ENCODE measurements around the gene PCBP3.
"Not testable (repeated sequence)": the region's sequence is repeated elsewhere in the genome, so short reads cannot be mapped to it uniquely, and the experiment has no call there.

PCBP3 gene

DNA sequence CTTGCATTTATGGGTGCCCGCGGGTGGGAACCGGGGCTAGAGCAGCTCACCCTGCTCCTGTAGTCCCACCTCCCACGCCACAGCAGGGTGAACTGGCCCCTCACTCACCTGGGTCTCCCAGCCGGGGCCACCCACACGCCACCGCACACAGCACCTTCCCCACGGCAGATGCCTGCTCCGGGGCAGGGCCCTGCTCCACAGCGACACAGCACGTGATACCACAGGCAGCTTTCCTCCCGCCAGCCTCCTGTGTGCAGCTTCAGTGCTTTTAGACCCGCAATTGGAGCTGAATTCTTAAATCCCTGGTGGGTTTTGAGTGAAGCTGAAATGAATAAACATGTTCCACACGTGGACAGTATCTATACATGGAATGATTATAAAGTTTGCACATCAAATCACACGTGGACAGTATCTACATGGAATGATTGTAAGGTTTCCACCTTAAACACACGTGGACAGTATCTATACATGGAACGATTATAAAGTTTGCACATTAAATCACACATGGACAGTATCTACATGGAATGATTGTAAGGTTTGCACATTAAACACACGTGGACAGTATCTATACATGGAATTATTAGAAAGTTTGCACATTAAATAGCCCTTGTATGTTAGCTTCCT, 245.0 kb downstream of the PCBP3 start:
- in situ Hi-C loops (cut with MboI; ENCODE audit: low pct_unique_long_range_greater_than_20kb, low sequenced_read_pairs): no loop called here

DNA sequence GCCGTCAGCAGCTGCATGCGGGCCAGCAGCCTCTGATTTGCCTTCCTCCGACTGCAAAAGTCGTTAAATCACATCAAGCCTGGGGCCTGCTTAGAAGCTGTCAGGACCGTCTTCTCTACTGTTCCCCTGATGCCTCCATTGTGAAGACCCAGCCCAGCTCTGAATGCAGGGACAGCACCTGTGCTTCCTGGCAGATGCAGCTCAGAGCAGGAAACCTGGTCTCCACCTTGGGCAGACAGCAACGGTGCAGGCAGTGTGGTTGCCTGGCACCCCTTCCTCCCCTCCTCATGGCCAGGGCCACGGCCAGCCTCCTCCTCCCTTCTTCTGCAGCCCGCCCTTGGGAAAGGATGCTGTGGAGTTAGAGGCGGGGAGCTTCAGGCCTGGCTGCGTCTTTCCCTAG, 245.7 kb downstream of the PCBP3 start:
- in situ Hi-C loops (cut with MboI; ENCODE audit: low pct_unique_long_range_greater_than_20kb, low sequenced_read_pairs): no loop called here
- DNase-seq: no peak

More for the DNA sequence above, 245.0 kb downstream of the PCBP3 start:
- no peak for DNase-seq

DNA sequence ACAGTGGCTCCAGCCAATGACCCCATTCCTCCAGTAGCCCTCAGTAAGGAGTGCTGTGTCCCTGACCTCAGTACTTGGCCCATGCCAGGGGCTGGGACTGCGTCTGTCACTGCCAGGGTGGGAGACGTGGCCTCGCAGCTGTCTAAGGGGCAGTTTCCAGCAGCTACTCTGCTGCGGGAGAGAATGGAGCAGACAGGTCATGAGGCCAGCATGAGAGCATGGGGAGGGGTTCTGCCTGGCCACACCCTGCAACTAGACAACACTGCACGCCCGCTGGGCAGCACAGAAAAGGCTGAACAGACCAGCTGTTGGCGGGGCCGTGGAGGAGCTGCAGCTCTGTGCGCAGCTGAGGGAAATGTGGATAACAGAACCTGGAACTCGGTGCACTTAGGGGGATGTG, 246.4 kb downstream of the PCBP3 start:
- in situ Hi-C loops (cut with MboI; ENCODE audit: low pct_unique_long_range_greater_than_20kb, low sequenced_read_pairs): no loop called here
- no peak for DNase-seq

DNA sequence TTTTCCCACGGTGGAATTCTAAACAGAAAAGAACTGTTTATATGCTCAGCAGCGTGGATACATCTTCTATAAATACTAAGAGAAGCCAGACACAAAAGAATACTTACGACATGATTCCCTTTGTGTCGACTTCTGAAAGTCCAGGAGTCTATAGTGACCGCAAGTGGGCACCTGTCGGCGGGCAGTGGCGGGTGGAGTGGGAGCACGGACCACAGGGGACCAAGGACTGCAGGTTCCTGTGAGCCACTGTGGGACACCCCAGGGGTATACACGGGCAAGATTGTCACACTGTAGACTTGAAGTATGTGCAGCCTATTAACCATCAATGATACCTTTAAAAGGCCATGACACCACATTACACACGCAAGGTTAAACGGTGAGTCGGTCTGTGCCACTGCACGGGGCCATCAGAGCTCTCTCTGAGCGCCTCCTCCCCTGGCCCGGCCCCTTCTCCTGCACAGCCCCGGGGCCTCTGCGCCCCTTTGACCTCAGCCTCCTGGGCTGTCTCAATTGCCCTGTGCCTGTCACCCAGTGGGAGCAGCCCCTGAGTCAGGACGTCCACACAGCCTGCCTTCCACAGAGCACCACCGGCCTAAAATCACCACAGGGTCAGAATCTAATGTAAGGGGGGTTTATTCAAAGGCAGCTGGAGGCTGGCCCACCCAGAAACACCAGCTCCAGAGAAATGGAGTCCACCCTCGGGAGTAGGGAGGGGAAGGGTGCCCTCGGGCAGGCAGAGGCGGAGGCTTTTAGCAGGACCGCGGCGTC, 248.0 kb downstream of the PCBP3 start:
- in situ Hi-C loops (cut with MboI; ENCODE audit: low pct_unique_long_range_greater_than_20kb, low sequenced_read_pairs): no loop called here
- DNase-seq: no peak

DNA sequence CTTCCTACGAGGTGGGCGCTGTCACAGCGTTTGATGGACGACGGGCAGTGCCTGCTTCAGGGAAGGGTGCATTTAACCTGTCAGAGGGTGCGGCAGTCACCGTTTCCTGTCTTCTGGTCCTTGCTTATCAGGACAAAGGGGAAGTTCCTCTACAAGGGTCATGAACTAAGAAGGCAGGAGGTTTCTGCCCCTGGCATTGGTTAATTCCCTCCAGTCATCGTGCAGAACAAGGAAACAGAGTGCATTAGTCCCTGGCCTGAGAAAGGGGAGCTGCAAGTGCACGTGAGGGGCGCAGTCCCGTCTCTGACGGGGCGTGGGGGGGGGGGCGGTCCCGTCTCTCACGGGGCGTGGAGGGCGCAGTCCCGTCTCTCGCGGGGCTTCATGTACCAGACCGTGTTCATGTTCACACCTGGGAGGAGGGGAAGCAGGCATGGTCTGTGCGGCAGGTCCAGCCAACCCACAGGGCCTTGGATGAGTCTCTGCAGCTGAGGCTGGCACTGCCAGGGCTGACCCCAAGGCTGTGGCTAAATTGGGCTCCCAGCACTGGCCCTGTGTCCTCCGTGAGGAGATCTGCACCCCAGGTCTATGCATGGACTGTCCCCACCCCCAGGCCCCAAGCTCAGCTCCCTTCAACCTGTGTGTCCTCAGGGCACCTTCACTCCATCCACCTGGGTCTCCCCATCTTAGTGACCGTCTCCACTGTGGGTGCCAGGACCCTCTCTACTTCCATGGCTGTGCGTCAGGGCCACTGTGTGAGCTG, 248.8 kb downstream of the PCBP3 start:
- DNase-seq: peak; percentile 56
- in situ Hi-C loops (cut with MboI; ENCODE audit: low pct_unique_long_range_greater_than_20kb, low sequenced_read_pairs): no loop called here

DNA sequence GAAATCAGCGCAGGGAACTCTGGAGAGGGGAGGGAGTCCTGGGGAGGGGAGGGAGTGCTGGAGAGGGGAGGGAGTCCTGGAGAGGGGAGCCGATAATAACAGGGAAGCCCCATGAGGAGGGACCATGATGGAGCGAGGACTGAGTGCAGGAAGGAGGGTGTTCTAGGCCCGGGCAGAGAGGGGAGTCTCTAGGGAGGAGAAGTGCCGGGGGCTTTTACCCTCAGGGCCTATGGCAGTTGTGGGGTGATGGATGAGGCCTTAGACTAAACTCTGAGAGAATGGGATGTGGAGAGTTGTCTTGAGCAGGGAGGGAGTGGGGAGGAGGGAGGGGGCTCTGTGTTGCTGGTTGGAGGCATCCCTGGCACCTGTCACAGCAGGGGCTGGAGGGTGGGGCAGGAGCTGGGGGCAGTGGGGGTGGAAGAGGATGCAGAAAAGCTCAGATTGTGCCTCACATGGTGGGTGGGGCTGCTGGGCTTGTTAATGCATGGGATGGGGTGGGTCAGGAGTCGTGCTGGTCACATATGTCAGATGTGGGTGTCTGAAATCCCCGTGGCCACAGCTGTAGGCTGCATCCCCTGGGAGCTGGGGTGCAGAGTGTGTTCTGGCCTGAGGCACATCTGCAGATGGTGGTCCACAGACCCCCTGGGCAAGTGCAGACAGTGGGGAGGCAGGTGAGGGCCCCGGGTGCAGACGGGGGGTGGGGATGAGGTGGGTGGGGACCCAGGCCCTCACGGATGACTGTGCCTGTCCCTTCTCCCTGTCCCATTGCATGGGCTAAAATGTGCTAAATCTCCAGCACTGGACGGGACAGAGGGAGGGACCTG, 249.6 kb downstream of the PCBP3 start:
- DNase-seq: no peak
- in situ Hi-C loops (cut with MboI; ENCODE audit: low pct_unique_long_range_greater_than_20kb, low sequenced_read_pairs): no loop called here

DNA sequence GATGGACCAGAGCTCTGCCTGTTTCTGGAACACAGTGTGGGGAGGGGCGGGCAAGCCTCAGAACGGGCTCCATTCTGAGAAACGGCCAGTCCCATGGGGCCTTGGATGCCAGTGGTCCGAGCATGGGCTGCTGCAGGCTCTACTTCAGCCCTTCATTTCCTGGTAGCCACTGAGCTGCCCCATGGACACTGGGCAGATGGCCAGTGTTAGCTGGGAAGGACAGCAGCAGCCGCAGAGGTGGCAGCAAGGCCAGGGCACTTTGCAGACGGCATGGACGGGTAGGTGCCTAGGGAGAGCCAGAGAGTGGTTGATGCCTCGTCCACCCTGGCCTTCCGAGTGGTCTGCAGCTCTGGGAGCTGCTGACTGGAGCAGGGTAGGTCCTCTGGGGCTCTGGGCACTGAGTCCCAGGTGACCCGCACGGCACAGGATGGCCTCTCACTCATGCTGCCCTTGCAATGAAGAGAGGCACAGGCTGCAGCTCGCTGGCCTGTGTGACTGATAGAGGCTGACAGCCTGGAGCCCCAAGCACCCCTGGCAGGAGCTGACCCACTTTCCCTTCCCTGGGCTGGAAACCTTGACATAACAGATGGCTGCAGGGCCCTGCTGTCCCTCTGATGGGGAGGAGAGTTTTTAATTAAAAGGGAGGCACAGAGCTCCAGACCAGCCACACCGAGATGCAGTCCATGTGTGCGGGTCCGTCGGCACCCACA, 250.4 kb downstream of the PCBP3 start:
- DNase-seq: no peak
- in situ Hi-C loops (cut with MboI; ENCODE audit: low pct_unique_long_range_greater_than_20kb, low sequenced_read_pairs): no loop called here

DNA sequence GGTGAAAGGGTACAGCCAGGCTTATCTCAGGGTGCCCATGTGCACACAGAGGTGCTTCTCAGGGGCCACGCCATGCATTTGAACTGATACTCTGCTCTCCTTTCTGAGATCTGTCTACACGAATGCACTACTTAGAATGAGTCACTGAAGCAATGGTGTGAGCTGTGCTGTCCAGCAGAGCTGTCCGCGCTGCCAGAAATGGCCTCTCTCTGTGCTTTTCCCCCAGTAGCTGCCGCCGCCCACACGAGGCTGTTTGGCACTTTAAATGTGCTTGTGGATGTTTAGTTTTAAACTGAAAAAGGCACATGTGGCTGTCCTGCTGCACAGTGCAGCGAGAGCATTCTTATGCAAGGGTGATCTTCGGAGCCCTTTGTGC, 250.9 kb downstream of the PCBP3 start:
- no peak for DNase-seq
- in situ Hi-C loops (cut with MboI; ENCODE audit: low pct_unique_long_range_greater_than_20kb, low sequenced_read_pairs): no loop called here

DNA sequence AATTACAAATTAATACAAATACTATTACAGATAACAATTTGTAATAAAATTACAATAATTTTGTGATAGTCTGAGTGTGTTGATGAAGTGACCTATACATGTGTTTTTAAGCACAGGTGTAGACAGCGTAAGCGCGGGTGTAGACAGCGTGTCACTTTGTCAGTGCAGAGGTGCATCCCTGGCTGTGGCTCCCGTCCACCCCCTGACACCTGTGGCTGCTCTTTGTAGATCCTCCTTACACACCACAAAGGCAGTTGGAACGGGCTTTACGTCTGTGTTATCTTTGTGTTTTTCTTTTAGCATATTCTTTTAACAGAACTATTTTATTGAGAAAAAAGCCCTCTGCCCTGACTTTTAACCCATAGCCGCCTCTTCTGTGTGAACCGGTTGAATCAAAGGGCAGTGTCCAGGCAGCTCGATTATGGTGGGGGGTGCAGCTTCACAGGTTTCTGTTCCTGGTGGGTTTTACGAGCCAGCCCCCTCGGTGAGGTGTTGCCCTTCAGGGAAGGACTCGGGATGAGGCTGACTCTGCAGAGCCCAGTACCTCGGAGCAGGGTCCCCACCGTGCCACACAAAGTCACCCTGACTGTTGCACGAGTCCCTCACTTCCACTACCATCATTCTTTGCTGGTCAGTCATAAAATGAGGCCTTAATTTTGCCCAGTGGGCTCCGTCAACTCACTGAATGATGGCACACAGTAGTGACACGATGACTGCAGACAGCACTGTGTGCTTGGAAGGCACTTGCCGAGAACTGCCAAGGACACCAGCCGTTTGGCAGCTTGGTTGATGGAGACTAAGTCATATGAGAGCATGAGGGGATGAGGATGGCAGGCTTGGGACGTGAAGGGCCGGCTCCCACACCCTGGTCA, 251.6 kb downstream of the PCBP3 start:
- in situ Hi-C loops (cut with MboI; ENCODE audit: low pct_unique_long_range_greater_than_20kb, low sequenced_read_pairs): no loop called here
- no peak for DNase-seq

DNA sequence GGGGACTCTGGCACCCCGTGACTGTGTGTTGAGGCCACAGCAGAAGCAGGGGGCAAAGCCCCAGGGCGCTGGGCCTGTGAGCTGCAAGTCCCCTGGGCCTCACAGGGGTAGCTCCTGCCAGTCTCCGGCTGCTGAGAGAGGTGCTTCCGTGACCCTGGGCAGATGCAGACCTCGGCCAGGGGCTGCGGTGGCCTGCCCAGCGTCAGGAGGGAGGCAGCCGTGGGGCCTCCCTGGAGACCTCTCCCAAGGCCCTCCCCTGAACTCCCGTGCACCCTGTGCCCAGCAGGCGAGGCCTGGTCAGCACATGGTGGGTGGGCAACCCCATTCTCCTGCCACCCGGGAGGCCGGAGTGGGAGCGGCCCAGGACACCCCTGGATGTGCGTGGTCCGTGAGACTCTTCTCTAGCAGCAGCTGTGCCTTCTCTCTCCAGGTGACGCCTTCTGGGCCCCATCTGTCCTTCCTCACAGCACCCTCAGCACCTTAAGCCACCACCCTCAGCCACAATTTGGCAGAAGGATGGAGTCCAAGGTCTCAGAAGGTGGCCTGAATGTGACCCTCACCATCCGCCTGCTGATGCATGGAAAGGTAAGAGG, 252.3 kb downstream of the PCBP3 start:
- no peak for DNase-seq
- in situ Hi-C loops (cut with MboI; ENCODE audit: low pct_unique_long_range_greater_than_20kb, low sequenced_read_pairs): no loop called here

DNA sequence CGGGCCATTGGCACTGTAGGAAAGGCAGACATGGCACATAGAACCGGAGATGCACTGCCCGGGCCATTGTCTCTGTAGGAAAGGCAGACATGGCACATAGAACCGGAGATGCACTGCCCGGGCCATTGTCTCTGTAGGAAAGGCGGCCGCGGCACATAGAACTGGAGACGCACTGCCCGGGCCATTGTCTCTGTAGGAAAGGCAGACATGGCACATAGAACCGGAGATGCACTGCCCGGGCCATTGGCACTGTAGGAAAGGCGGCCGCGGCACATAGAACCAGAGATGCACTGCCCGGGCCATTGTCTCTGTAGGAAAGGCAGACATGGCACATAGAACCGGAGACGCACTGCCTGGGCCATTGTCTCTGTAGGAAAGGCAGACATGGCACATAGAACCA, 252.9 kb downstream of the PCBP3 start:
- DNase-seq; in situ Hi-C loops (cut with MboI; ENCODE audit: low pct_unique_long_range_greater_than_20kb, low sequenced_read_pairs): not testable (repeated sequence)

DNA sequence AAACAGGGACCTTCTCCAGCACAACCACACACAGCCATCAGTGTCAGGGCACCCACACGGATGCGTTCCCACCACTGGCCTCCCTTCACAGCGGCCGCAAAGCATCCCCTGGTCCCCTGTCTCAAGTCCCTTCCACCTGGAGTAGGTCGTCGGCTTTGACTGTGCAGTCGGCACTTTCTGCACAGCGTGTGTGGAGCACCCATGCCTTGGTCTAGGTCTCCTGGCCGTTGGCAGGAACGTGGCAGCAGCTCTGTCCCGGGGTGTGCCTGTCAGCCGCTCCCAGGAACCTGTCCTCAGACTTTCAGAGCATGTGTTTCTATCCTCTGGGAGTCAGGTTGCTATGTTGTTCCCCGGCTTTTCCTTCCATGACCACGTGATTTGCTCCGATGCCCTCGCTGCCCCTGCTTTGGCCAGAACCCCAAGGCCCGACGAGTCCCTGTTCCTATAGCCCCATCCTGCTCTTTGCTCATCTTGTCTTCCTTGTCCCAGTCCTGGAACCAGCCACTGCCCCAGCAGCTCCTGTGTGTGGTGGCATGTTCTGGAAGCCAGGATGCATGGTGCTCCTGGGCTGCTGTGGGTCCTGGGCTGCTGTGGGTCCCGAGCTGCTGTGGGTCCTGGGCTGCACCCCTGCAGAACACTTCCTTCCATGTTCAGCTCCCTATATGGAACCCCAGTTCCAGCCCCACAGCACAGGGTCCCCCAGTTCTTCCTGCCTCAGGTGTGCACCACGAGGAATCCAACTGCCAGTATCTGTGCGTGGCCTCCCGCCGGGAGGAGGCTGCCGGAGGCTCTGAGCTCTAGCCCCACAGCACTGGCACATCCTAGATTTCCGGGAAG, 253.9 kb downstream of the PCBP3 start:
- in situ Hi-C loops (cut with MboI; ENCODE audit: low pct_unique_long_range_greater_than_20kb, low sequenced_read_pairs): no loop called here
- no peak for DNase-seq

DNA sequence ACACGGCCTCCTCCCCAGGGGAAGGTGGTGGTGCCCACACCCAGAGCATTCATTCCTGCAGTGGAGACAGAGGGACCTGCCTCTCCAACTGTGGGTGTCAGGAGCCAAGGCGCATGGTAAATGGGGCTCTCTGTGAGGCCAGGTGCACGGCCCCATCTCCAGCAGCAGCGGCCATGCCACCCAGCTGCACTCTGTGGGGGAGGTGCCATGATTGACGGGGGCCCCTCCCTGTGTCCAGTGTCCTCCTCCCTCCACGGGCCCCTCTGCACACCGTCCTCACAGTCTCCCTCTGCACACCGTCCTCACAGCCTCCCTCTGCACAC, 254.5 kb downstream of the PCBP3 start:
- in situ Hi-C loops (cut with MboI; ENCODE audit: low pct_unique_long_range_greater_than_20kb, low sequenced_read_pairs): no loop called here

DNA sequence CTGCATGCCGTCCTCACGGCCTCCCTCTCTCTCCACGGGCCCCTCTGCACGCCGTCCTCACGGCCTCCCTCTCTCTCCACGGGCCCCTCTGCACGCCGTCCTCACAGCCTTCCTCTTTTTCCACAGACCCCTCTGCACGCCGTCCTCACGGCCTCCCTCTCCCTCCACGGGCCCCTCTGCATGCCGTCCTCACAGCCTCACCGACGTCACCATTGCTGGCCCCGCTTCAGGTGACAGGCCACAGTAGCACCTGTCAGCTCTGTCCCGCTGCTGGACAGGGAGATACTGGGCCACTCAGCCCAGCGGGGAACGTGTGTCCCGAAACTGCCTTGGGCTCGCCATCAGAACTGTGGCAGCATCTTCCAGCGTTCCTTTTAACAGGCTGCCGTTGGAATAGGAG, 255.3 kb downstream of the PCBP3 start:
- DNase-seq: no peak
- in situ Hi-C loops (cut with MboI; ENCODE audit: low pct_unique_long_range_greater_than_20kb, low sequenced_read_pairs): no loop called here

More for the DNA sequence above, 254.5 kb downstream of the PCBP3 start:
- no peak for DNase-seq

DNA sequence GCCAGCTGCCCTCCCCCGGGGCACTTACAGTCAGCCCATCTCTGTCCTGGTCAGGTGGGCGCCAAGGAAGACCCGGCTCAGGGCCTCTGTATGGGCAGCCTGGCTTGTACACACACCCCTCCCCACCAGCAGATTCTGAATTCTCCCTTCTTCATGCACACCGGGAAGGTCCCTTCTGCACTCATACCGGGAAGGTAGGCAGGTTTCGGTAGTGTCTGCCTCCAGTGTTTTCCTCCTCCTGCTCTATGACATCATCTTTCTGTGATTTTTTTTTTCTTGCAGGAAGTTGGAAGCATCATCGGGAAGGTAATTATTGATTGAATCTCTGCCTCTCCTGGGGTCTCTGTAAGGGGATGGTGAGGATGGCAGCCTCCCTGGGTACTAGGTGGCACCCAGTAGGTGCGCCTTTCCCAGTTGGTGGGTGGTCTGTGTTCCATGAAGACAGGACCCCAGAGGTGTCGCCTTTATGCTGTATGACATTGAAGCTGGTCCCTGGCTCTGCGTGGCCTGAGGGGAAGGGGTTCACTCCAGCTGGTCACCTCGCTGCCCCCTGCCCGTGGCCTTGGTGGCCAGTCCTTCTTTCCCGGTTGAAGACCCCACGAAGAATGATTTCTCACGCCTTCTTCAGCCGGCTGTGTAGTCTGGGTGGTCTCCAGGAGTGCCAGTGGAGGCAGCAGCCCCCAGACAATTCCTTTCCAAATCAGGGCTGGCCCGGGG, 255.9 kb downstream of the PCBP3 start:
- DNase-seq: no peak
- in situ Hi-C loops (cut with MboI; ENCODE audit: low pct_unique_long_range_greater_than_20kb, low sequenced_read_pairs): no loop called here

DNA sequence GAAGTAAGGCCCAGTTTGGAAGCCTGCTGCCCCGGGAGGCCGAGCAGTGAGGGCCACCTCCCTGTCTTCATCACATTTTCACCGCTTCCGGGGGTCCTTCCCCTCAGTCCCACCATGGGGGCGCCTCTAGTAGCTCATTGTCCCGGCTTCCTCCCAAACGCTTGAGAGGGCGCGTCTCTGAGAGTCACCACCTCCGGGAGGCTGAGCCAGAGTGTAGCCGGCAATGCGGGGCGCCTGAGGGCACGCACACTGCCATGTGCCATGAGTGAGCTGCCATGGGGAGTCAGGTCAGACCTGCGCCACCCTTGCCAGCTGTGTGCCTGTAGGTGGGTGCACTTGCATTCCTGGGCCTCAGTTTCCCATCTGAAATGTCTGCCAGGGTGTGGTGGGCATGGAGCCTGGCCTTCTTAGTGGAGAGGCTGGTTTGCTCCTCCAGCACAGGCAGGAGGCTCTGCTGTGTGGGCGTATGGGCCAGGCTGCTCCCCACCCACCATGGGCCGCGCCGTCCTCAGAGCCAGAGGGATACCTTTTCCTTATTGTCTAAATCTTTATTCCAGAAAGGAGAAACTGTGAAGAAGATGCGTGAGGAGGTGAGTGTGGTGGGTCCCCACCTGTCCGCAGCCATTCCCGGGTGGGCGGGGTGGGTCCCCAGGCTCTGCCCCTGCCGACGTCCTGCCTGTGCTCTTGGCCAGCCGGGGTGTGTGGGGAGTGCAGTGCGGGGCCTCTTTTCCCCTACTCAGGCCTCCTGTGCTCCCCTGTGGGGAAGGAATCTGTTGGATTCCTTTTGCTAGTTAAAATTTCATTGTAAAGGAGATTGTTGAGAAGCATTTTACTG, 256.7 kb downstream of the PCBP3 start:
- in situ Hi-C loops (cut with MboI; ENCODE audit: low pct_unique_long_range_greater_than_20kb, low sequenced_read_pairs): no loop called here

More for the DNA sequence above, 256.7 kb downstream of the PCBP3 start:
- no peak for DNase-seq

All from KBM-7 (cell line).